Measurements from ENCODE around the gene PDE6B. TPM values are rescaled to one million over a fixed set of nuclear protein-coding genes. Genes with fewer than 3 reads are reported as not detected.
"Not testable (repeated sequence)": the region's sequence is repeated elsewhere in the genome, so short reads cannot be mapped to it uniquely, and the experiment has no call there.

Gene PDE6B
- total and polyA plus RNA-seq, 2 experiments from 2014 or later = 43.1 to 48.1 TPM

- no peak overlapping the region for H3K4me3 ChIP-seq
- no peak for TF ChIP-seq CTCF (IDR thresholded peaks at IDR 0.05; ENCODE audit: low read depth, low read length)
- H3K36me3 ChIP-seq = no peaks in the 10 kb centered on the region
- H3K9me3 ChIP-seq (ENCODE audit: low read depth) = no peaks in the 10 kb centered on the region
- no peak overlapping the region for H3K27ac ChIP-seq
- H3K27me3 ChIP-seq = peaks cover 4% of the 10 kb centered on the region
- H3K4me1 ChIP-seq (ENCODE audit: low read depth) = no peaks in the 10 kb centered on the region
- no peak for DNase-seq (ENCODE audit: low read depth in 1 of 2, low spot score in 1 of 2)
Measured at GRCh38 chr4:587671-588350, 37.6 kb upstream of the PDE6B start.

- H3K27me3 ChIP-seq = peaks cover 4% of the 10 kb centered on the region
- H3K4me3 ChIP-seq = no peak overlapping the region
- no peak for TF ChIP-seq CTCF (IDR thresholded peaks at IDR 0.05; ENCODE audit: low read depth, low read length)
- H3K36me3 ChIP-seq = no peaks in the 10 kb centered on the region
- H3K4me1 ChIP-seq (ENCODE audit: low read depth) = no peaks in the 10 kb centered on the region
- H3K27ac ChIP-seq = no peak overlapping the region
- DNase-seq (ENCODE audit: low read depth in 1 of 2, low spot score in 1 of 2) = no peak
- no peaks in the 10 kb centered on the region for H3K9me3 ChIP-seq (ENCODE audit: low read depth)
Measured at GRCh38 chr4:588351-588849, 37.0 kb upstream of the PDE6B start.

GRCh38 chr4:589219-589963 lies 36.0 kb upstream of the PDE6B start:
- H3K4me3 ChIP-seq = no peak overlapping the region
- H3K36me3 ChIP-seq = no peaks in the 10 kb centered on the region
- H3K9me3 ChIP-seq (ENCODE audit: low read depth) = no peaks in the 10 kb centered on the region
- H3K27me3 ChIP-seq = peaks cover 4% of the 10 kb centered on the region
- H3K4me1 ChIP-seq (ENCODE audit: low read depth) = no peaks in the 10 kb centered on the region
- H3K27ac ChIP-seq = no peak overlapping the region
- TF ChIP-seq CTCF (IDR thresholded peaks at IDR 0.05; ENCODE audit: low read depth, low read length) = no peak
- DNase-seq (ENCODE audit: low read depth in 1 of 2, low spot score in 1 of 2) = no peak

- no peak for TF ChIP-seq CTCF (IDR thresholded peaks at IDR 0.05; ENCODE audit: low read depth, low read length)
- H3K4me3 ChIP-seq = no peak overlapping the region
- no peak for DNase-seq (ENCODE audit: low read depth in 1 of 2, low spot score in 1 of 2)
- H3K27ac ChIP-seq = no peak overlapping the region
- no peaks in the 10 kb centered on the region for H3K36me3 ChIP-seq
- peaks cover 4% of the 10 kb centered on the region for H3K27me3 ChIP-seq
- H3K9me3 ChIP-seq (ENCODE audit: low read depth) = no peaks in the 10 kb centered on the region
- no peaks in the 10 kb centered on the region for H3K4me1 ChIP-seq (ENCODE audit: low read depth)
Measured at GRCh38 chr4:590313-590841, 35.0 kb upstream of the PDE6B start.

- DNase-seq (ENCODE audit: low read depth in 1 of 2, low spot score in 1 of 2); H3K4me1 ChIP-seq (ENCODE audit: low read depth); H3K27ac ChIP-seq; H3K9me3 ChIP-seq (ENCODE audit: low read depth); H3K36me3 ChIP-seq; H3K4me3 ChIP-seq: not testable (repeated sequence)
- peaks cover 19% of the 10 kb centered on the region for H3K27me3 ChIP-seq
Measured at GRCh38 chr4:592178-592577, 33.2 kb upstream of the PDE6B start.
